ENCODE results near the gene EFCAB14. TPM values are rescaled to one million over a fixed set of nuclear protein-coding genes. Genes with fewer than 3 reads are reported as not detected.

Gene EFCAB14
- polyA plus RNA-seq, 3 donors: 31.4 to 75.5 (median 49.8) TPM

GRCh38 chr1:46650491-46650890, 68.4 kb downstream of the EFCAB14 start:
- Histone ChIP-seq H2AFZ (ENCODE audit: insufficient read depth, low read depth, low read length, poor library complexity, severe bottlenecking) (no peak overlapping the region), H3K36me3 (replicated peaks in 1 of 2; ENCODE audit: control insufficient read depth in 1 of 2, insufficient read depth in 2 of 2, low read length in 2 of 2) (peaks cover 31 to 69% of the 10 kb centered on the region in 2 donors), H3K79me2 (ENCODE audit: insufficient read depth, low read length) (no peaks in the 10 kb centered on the region), H3K4me3 (replicated peaks in 1 of 3; ENCODE audit: low read depth in 2 of 3, low read length in 3 of 3) (no peak overlapping the region), H3K9me3 (replicated peaks in 1 of 2; ENCODE audit: control insufficient read depth in 1 of 2, insufficient read depth in 1 of 2, low read length in 2 of 2) (peaks cover 0 to 9% of the 10 kb centered on the region in 2 donors), H3K4me2 (replicated peaks; ENCODE audit: extremely low read depth, low read length, poor library complexity, severe bottlenecking) (no peak overlapping the region), H4K20me1 (ENCODE audit: insufficient read depth, low read length) (no peaks in the 10 kb centered on the region), H3K27me3 (ENCODE audit: control insufficient read depth in 2 of 2, insufficient read depth in 2 of 2, low read length in 2 of 2) (no peaks in the 10 kb centered on the region), H3K9ac (ENCODE audit: insufficient read depth, low read length, poor library complexity, severe bottlenecking) (no peak overlapping the region), H3K4me1 (ENCODE audit: control insufficient read depth in 1 of 2, insufficient read depth in 2 of 2, low read length in 2 of 2) (no peaks in the 10 kb centered on the region), H3K27ac (ENCODE audit: low read depth in 1 of 2, low read length in 2 of 2) (no peak overlapping the region)
- Mint-ChIP-seq H3K4me3 (no peak overlapping the region), H3K27ac (no peak overlapping the region), H3K9me3 (peaks cover 0 to 19% (median 9%) of the 10 kb centered on the region in 7 donors), H3K27me3 (ENCODE audit: low read depth in 3 of 3) (no peaks in the 10 kb centered on the region), H3K36me3 (peaks cover 58 to 68% of the 10 kb centered on the region in 2 donors), H3K4me1 (no peaks in the 10 kb centered on the region)
- intact Hi-C loops (cut with micrococcal nuclease): no loop called here
- no CpG with 5 or more reads among the region's 3 CpGs for WGBS (ENCODE audit: insufficient coverage)
- no peak for TF ChIP-seq CTCF (IDR thresholded peaks at IDR 0.05)
- DNase-seq: no peak

- intact Hi-C loops (cut with micrococcal nuclease): no loop called here
- H3K36me3 Mint-ChIP-seq: peaks cover 56 to 66% of the 10 kb centered on the region in 2 donors
- Histone ChIP-seq H3K9me3 (replicated peaks in 1 of 2; ENCODE audit: control insufficient read depth in 1 of 2, insufficient read depth in 1 of 2, low read length in 2 of 2) (peaks cover 0 to 9% of the 10 kb centered on the region in 2 donors), H3K27me3 (ENCODE audit: control insufficient read depth in 2 of 2, insufficient read depth in 2 of 2, low read length in 2 of 2) (no peaks in the 10 kb centered on the region), H3K79me2 (ENCODE audit: insufficient read depth, low read length) (no peaks in the 10 kb centered on the region), H3K4me2 (replicated peaks; ENCODE audit: extremely low read depth, low read length, poor library complexity, severe bottlenecking) (no peak overlapping the region), H3K4me1 (ENCODE audit: control insufficient read depth in 1 of 2, insufficient read depth in 2 of 2, low read length in 2 of 2) (no peaks in the 10 kb centered on the region), H3K36me3 (replicated peaks in 1 of 2; ENCODE audit: control insufficient read depth in 1 of 2, insufficient read depth in 2 of 2, low read length in 2 of 2) (peaks cover 28 to 62% of the 10 kb centered on the region in 2 donors), H3K27ac (ENCODE audit: low read depth in 1 of 2, low read length in 2 of 2) (no peak overlapping the region), H2AFZ (ENCODE audit: insufficient read depth, low read depth, low read length, poor library complexity, severe bottlenecking) (no peak overlapping the region), H3K9ac (ENCODE audit: insufficient read depth, low read length, poor library complexity, severe bottlenecking) (no peak overlapping the region), H3K4me3 (replicated peaks in 1 of 3; ENCODE audit: low read depth in 2 of 3, low read length in 3 of 3) (no peak overlapping the region), H4K20me1 (ENCODE audit: insufficient read depth, low read length) (no peaks in the 10 kb centered on the region)
- H3K4me3 Mint-ChIP-seq: no peak overlapping the region
- whole genome bisulfite sequencing (ENCODE audit: insufficient coverage): 100% methylated on average over 1 of the region's 2 CpGs
- no peak for DNase-seq
- TF ChIP-seq CTCF (IDR thresholded peaks at IDR 0.05): no peak
- H3K27ac Mint-ChIP-seq: no peak overlapping the region
- H3K27me3 Mint-ChIP-seq (ENCODE audit: low read depth in 3 of 3): no peaks in the 10 kb centered on the region
- no peaks in the 10 kb centered on the region for H3K4me1 Mint-ChIP-seq
- H3K9me3 Mint-ChIP-seq: peaks cover 0 to 15% (median 8%) of the 10 kb centered on the region in 7 donors
These were observed 69.2 kb downstream of the EFCAB14 start for GRCh38 chr1:46649764-46650163.
